HG02943 (cell line): ENCODE results near the gene FARSA.
"Not testable (repeated sequence)": the region's sequence is repeated elsewhere in the genome, so short reads cannot be mapped to it uniquely, and the experiment has no call there.

Source experiments
- ATAC-seq: cut with Tn5 transposase; IDR thresholded peaks from one replicate; pipeline ENCODE4 v1.9.1; 2021; ENCODE audit warnings: mild to moderate bottlenecking, low read depth, moderate library complexity; ENCODE audit not compliant: unreplicated experiment

Gene FARSA

DNA sequence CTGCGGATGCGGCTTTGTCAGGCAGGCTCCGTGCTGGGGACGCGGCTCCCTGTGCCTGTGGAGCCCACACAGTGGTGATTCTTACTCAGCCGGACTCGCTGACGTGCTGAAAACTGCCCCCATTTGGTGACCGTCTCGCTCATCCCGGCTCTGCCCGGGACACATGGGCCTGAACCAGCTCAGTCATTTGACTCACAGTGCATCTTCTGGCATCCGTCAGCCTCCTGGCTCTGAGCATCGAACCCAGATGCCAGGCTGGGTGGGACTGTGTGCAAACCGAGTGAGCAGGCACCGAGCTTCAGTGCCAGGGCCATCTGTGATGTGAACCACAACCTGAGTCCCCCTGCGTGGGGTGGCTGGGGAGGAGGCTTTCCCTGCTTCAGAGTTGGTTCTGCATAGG, 37.1 kb downstream of the FARSA start:
- ATAC-seq, result no peak

DNA sequence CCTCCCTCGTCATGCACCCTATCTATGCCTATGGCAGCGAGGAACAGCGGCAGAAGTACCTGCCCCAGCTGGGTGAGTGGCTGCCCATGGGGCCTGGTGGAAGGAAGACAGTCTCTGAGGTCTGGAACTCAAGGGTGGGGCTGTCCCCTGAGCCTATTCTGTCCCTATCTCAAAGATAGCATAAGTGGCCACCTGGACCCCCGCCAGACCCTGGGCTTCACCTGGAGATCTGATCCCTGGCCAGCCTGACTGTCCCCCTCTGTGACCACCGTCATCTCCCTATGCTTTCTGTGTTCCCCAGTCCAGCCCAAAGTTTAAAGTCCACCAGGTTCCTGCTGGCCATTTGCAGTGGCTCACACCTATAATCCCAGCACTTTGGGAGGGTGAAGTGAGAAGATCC, 39.9 kb downstream of the FARSA start:
- no peak for ATAC-seq

DNA sequence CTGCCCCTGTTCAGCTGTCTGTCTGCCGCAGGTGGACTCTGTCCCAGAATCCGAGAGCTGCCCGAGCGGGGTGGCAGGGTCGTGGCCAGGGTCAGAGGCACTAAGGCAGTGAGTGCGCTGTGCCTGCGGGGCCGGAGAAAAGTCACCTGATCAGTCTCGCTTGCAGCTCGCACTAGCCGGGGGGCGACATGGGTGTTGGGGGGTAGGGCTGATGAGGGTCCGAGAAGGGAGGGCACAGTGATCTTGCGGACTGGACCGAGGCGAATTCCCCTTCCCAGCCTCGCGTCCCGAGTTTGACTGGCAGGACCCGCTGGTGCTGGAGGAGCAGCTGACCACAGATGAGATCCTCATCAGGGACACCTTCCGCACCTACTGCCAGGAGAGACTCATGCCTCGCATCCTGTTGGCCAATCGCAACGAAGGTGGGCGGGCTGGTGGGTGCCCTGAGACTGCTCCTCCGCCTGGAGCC, 41.9 kb downstream of the FARSA start:
- ATAC-seq, result no peak

DNA sequence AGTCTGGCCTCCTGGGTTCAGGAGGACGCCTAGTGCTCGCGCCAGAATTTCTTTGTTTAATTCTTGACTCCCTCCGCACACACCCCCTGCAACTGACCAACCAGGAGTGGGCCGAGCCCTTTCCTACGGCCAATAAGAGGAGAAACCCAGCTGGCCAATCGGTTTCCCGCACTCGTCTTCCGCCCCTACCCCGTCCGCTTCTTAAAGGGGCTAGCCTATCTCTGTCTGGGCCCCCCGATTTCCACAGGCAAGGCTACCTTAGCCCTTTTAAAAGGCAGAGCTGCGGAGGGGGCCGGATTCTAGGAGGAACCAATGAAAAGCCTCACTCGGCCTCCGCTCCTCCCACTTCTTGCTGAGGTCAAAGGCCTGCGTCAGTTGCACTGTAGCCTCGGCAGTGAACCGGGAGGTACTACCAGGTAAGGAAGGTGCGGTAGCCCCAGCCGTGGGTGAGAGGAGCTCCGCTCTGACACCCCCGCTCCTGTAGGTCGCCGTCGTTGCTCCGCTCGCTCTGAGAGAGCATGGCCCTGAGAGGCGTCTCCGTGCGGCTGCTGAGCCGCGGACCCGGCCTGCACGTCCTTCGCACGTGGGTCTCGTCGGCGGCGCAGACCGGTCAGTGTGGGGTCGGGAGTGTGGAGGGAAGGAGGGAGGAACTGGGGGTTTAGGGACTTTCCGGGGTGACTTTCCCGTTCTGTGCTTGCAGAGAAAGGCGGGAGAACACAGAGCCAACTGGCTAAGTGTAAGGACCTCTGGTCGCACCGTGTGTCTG, 42.5 kb downstream of the FARSA start, which contains the start of gene GCDH:
GCDH (plus strand) TSS at position 374 of the 766 bp plus-strand sequence; CDS start at position 519, 145 bp downstream.
- ATAC-seq, result peak; percentile 88

DNA sequence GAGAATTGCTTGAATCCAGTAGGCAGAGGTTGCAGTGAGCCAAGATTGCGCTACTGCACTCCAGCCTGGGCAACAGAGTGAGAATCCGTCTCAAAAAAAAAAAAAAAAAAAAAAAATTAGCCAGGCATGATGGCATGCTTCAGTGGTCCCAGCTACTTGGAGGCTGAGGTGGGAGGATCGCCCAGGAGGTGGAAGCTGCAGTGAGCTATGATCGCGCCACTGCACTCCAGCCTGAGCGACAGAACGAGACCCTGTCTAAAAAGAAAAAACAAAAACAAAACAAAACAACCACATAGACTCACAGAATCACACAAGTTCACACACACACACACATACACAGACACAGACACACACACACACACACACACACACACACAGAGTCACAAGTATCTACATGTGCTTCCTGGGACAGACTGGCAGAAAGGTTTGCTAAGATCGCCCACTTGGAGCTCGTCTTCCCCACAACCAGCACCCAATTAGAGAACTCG, 43.2 kb downstream of the FARSA start:
- ATAC-seq, result not testable (repeated sequence)

DNA sequence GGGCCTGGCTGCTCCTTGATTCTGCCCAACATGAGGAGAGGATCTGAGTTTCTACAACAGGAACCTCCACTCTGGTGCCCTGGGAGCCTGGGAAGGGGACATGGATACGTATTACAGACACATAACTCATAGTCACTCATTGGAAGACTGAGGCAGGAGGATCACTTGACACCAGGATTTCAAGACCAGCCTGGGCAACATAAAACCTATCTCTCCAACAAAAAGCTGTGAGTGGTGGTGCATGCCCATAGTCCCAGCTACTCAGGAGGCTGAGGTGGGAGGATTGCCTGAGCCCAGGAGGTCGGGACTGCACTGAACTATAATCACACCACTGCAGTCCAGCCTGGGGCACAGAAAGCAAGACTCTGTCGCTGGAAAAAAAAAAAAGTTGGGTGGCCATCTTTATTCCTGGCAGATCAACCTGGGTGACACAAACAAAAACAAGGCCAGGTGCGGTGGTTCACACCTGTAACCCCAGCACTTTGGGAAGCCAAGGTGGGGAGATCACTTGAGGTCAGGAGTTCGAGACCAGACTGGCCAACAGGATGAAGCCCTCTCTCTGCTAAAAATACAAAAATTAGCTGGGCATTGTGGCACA, 45.4 kb downstream of the FARSA start:
- no peak for ATAC-seq

DNA sequence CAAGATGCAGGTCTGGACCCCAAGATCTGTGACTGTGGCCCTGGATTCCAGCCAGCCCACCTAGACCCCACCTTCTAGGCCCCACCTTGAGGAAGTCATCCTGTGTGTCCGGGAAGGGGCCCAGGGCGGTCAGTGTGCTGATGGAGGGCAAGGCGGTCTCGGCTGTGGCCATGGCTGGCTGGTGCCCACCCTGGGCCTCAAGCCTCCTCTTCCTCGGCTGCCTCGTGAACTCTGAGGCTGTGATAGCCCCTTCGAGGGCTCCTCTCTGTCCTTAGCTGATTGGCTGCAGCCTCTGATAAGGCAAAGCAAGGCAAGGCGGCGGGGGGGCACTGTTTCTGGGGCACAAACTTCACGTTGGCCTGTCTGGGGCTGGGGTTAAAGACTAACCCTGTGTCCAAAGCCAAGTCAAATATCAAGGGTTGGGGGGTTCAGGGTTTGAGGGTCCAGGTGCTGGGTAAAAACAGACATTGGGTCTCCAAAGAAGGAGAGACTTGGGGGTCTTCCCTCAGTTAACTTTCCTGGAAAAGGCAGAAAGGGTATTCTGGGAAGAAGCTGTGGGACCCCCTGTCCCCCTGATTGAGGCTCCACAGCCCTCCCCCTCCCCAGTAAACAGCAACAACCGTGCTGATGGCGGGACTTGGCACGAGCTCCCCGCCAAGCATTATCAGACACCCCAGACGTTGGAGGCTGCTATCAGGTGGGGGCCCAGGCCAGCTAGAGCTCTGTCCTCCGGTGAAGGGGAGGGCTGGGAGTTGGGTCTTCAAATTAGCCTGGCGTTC, 46.4 kb downstream of the FARSA start, which contains the start of gene KLF1:
KLF1 (minus strand) TSS at position 233 of the 779 bp plus-strand sequence; CDS start at position 172, 61 bp downstream.
- no peak for ATAC-seq

DNA sequence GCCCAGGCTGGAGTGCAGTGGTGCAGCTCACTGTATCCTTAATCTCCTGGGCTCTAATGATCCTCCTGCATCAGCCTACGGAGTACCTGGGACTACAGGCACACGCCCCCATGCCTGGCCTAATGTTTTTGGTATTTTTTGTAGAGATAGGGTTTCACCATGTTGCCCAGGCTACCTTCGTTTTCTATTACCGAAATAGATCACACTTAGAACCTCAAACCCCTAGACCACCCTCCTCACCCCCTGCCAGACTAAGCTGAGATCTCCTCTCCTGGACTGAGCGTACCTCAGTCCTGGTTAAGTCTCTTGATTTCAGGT, 46.9 kb downstream of the FARSA start:
- no peak for ATAC-seq

DNA sequence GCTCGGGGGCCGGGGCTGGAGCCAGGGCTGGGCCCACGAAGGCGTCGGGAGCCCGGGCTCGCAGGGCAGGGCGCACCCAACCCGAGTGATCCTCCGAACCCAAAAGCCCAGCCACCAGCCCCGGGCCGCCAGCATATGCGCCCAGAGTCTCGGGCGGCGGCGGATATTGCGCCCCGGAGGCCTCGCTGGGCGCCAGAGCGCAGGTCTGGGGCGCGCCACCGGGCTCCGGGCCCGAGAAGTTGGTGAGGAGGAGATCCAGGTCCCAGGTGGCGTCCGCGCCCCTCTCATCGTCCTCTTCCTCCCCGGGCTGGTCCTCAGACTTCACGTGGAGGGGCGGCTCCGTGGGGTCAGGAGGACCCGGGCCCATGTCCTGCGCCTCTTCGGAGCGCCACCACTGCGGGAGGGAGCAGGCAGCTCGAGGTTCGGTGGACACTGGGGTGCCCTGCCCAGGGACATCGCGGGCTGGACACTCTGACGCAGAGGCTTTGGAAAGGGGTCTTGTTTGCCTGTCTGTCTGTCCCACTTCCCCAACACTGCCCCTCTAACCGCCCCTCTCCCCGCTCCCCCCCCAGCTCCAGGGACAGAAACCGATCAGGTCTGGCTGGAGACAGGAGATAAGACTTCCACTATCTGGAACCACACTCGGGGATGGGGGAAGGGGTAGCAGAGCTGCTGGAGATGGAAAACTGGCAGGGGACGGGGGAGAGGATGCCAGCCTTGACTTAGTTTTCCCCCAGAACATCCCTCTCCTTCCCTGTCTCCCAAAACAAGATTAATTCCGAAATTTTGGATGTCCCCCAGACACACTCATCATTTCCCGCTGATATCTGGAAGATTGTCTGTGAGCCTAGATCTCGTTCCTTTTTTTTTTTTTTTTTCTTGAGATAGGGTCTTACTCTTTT, 47.5 kb downstream of the FARSA start:
- no peak for ATAC-seq

DNA sequence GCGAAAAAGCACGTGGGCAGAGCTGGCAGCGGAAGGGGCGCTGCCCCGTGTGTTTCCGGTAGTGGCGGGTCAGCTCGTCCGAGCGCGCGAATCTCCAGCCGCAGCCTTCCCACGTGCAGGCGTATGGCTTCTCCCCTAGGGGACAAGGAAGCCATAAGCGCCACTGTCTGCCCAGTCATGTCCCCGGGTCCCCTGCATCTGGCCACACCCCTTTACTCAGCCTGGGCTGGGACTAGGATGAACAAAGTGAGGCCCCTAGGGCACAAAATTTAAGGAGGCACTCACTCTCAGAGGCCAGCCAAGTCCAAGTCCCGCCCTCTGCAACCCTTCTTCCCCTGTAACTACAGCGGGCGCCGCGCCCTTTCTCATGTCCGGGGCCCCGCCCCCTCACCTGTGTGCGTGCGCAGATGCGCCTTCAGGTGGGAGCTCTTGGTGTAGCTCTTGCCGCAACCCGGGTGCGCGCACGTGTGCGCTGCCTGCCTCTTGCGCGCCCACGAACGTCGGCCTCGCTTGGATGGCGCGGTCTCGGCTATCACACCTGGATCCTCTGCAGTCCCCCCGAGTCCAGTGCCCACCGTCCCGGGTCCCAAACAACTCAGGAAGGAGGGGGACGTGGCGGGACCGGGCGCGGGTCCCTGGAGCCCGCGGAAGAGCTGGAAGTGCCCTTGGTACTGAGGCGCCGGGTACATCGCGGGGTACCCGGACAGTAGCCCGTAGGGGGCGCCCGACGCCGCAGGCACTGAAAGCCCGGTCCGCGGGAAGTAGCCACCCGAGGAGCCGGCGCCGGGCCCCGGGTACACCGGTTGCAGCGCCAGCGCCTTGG, 48.4 kb downstream of the FARSA start:
- ATAC-seq, result no peak

DNA sequence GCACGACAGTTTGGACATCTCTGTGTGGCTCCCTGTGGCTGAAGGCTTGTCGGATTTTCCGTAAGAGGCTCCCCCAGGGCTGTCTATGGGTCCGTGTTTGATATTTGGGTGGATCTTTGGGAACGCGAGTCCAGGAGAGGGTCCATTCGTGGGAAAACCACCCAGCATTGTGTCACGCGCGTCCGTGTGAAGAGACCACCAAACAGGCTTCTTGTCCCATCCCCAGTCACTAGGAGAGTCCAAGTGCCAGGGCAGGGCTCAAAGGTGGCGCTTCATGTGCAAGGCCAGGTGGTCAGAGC, 48.9 kb downstream of the FARSA start:
- ATAC-seq, result no peak

DNA sequence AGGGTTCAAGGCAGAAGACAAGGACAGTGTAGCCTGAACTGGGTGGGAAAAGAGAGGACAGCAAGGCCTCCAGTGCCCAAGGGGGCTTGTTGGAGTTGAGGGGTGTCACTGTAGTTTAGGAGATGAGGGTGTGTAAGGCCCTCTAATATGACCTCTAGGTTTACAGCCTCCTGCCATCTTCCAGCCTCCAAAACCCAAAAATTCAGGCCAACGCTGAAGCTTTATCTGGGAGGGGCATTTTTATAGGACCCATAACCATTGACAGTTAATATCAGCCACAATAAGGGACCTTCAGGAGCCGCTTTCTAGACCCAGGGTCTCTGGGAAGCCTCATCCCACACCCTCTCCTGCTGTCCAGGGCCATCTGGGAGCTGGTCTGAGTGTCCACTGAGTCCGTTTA, 49.3 kb downstream of the FARSA start:
- ATAC-seq, result no peak

DNA sequence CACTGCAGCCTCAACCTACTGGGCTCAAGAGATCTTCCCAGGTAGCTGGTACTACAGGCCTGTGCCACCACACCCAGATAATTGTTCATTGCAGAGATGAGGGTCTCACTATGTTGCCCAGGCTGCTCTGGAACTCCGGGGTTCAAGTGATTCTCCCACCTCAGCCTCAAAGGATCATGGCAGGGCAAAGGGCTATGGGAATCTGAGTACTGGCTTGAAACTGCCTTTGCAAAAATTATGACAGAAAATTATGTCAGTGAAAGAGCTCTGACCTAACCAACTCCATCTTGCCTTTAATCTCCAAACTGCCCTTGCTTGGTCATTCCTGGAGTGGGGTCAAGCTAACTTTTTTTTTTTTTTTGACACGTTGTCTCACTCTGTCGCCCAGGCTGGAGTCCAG, 50.9 kb downstream of the FARSA start:
- no peak for ATAC-seq

DNA sequence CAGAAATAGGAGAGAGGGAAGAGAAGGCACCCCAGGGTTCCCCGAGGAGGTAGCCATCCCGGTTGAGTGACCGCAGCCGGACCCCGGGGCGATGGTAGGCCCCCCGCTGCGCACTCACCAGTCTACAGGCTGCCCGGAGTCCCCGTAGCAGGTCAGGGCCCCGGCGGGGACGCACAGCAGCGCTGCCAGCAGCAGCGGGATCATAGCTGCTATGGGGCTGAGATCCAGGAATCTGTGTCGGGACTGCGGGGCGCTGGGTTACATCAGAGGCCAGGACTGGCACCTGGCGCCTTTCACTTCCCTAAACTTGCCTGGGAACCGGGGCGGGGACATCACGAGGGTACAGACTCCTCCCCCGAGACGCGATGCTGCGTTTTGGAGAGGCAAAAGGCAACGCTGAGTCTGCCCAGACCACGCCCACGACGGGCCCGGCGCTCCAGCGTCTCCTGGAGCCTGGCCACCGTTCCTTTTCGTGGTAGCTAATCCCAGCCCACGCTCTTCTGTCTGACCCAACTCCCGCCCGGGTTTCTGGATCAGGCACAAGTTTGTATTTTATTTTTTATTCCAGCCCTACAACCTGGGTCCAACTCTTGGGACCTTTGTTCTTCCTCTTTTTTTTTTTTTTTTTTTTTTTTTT, 52.2 kb downstream of the FARSA start, which contains the start of gene DNASE2:
DNASE2 (minus strand) TSS at position 278 of the 637 bp plus-strand sequence; CDS start at position 204, 74 bp downstream.
- peak; percentile 82 for ATAC-seq

DNA sequence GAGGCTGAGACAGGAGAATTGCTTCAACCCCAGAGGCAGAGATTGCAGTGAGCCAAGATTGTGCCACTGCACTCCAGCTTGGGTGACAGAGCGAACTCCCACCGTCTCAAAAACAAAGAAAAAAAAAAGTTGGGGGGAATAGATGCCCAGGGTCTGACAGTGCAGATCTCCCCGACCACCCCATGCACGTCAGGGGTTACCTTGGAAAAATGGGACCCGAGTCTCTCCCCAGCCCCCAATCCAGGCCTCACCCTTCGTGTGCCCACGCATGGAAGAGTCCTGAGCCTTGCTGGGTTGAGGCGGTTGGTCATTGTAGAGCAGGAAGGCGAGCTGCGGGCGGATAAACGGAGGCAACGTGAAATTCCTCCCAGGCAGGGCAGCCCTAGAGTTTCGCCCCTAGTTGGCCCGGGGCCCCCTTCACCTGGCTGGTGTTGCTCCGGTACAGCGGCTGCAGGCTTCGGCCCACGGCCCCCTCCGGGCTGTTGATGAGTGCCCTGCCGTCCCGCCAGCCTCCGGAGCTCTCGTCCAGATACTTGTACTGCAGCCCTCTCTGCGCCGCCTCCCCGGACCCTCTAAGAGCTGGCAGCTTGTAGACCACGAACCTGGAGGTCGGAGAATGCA, 52.9 kb downstream of the FARSA start:
- ATAC-seq, result no peak

DNA sequence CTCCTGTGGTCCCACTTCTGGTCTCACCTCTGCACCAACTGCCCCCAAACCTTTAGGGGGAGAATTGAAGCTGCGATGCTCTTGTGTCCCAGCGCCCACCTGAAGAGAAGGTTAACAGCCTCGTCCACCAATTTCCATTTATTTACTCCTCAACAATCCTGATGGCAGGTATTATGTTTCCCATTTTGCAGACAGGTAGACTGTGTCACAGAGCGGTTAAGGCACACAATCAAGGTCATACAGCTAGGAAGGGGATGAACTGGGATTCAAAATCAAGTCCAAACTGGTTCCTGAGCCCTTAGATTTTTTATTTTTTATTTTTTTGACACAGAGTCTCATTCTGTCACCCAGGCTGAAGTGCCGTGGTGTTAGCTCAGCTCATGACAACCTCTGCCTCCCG, 58.4 kb downstream of the FARSA start:
- no peak for ATAC-seq

DNA sequence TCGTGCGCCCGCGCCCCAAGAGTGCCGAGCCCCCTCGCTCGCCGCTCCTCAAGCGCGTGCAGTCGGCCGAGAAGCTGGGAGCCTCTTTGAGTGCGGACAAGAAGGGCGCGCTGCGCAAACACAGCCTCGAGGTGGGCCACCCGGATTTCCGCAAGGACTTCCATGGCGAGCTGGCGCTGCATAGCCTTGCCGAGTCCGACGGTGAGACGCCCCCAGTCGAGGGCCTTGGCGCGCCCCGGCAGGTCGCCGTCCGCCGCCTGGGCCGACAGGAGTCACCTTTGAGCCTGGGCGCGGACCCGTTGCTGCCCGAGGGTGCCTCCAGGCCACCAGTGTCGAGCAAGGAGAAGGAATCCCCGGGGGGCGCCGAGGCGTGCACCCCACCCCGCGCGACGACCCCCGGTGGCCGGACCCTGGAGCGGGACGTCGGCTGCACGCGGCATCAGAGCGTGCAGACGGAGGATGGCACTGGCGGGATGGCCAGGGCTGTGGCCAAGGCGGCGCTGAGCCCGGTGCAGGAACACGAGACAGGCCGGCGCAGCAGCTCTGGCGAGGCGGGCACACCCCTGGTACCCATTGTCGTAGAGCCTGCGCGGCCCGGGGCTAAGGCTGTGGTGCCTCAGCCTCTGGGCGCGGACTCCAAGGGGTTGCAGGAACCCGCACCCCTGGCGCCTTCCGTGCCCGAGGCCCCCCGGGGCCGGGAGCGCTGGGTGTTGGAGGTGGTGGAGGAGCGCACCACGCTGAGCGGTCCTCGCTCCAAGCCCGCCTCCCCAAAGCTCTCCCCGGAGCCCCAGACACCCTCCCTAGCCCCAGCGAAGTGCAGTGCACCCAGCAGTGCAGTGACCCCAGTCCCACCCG, 59.4 kb downstream of the FARSA start:
- no peak for ATAC-seq
